ENCODE data around the gene ANXA9.

Gene ANXA9

GRCh38 chr1:150976401-150976821, 5.7 kb upstream of the ANXA9 start:
- no peak for DNase-seq

DNA sequence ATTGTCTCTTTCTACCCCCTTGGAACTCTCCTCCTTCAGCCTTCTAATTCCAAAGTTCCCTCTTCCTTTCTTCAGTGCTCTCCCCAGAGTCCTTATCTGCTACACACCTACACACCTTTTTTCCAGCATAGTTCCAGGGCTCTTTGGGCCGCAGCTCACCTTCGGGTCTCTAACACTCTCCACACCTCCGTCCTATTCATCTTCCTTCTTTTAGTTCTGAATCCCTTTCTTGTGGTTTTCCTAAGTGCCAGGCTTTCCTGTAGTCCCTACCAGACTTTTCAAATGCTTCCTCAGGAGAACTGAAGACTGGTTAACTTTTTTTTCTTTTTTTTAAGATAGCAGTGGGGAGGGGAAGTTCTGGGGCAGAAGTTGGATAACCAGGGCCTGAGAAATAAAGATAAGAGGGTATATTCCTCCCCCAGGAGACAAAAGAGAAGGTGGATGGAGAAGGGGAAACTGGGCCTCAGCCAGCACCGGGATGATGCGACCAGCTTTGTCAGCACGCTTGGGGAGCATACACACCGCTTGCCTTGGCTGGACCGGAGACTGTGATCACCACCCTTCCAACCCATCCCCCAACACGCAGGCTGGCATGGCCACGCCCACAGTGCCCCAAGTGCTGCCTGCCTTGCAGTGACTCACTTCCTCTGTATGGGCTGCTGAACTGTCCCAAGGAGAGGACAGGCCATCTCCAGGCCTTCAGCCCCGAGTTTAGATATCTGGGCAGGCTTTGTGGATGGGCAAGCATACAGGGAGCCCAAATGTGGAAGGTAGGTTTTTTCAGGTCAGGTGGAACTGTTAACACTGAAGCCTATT, 5.0 kb upstream of the ANXA9 start:
- peak; percentile 90 for DNase-seq

DNA sequence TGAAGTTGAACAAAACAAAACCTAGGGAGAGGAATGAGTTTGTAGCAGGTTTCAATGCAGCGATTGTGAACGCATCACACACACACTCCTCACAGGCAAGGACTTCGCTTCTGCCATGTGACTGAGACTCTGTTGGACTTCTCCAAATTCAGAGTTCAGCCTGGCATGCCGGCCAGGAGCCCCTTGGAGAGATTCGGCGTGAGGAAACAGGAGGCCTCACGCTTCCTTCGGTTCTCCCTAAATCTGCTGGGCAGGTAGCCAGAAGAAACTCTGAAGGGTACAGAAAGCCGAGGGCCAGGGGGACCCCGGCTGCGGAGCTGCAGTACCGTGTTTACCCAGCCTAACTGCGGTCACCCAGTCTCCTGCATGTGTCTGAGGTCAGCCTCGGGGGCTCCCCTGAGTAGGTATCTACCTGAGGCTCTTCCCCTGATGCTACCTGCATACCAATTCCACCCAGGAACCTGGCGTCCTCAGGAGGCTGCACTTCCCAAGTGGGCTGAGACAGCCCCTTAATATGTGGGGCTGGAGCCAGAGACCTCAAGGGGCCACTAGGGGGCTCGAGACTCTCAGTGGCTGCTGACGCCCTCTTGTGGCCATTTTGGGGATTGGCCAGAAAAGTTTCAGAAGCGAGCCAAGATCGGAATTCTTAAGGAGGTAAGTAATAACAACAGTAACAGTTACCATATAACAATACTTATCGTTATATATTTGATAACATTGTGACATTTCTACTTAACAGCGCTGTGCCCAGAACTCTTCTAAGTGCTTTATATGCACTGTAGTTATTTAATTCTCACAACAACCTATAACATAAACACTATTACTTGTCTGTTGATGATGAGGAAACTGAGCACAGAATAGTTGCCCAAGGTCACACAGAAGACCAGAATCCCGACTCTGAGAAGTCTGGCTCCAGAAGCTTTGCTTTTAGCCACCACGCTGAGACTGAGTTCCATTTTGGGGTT, 2.7 kb upstream of the ANXA9 start:
- DNase-seq, result peak; percentile 44

DNA sequence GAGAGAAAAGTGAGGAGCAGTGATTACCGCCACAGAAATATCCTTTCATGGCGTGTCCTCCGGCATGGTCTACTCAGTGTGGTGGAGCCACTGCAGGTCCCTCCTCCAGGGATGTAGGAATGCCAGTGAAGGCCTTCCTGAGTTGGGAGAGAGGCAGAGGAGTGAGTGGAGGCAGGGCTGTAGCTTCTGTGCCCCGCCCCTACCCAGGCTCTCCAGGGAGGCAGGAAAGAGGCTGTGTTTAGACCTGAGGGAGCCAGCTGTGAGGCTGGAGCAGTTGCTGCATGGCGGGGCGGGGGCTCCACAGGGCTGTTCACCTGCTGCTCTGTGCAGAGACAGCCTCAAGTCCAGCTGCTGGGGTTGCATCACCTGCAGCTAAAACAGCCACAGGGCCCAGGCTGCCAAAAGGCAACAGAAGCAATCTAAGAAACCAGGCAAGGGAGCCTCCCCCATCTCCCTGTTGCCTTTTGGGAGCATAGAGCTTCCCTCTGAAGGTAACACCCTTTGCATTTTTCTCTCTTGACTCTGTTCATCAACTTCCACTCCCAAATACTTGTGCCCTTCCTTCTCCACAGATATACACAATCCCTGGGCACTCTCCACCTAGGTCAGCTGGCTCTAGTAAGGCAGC, 801 bp upstream of the ANXA9 start:
- DNase-seq, result no peak

DNA sequence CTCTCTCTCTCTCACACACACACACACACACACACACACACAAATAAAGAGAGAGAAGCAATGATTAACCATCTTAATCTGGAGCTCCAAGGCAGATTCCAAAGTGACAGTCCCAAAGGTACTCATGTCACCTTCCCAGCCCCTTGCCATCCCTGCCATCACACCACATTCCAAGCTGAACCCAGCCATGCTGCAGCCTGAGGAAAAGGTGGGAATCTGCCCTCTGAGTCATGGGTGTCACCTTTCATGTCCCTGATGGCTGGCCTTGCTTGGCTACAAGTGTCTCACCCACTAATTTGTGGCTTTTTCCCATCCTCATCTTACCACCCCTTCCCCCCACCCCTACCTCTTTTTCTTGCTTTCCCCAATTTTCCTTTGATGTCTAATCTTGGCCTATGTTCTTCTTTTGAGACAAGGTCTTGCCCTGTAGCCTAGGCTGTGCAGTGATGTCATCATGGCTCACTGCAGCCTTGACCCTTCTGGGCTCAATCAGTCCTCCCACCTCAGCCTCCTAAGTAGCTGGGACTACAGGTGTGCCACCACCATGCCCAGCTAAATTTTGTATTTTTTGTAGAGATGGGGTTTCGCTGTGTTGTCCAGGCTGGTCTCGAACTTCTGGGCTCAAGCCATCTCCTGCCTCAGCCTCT, 3.2 kb downstream of the ANXA9 start:
- no peak for DNase-seq

- DNase-seq, result no peak
Observed at GRCh38 chr1:150987924-150988323, 5.8 kb downstream of the ANXA9 start.

- no peak for DNase-seq
Observed at GRCh38 chr1:150992626-150993025, 10.5 kb downstream of the ANXA9 start.

- no peak for DNase-seq
Observed at GRCh38 chr1:150994248-150994647, 12.2 kb downstream of the ANXA9 start.

DNA sequence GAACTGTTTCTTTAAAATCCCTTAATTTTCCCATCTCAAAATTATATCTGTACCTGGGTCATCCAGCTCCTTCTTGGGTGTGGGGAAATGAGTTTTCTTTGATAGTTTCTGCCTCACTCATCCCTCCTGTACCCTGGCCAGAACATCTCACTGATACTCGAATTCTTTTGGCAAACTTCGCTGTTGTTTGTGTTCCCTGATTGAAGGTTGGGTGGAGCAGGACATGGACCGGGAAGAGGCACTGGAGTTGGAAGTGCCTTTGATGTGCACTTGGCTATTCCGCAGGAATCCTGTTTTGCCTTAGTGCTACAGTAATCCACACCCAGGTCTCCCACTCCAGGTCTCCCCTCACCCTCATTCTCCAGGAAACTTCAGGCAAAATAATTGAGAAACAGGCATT, 13.4 kb downstream of the ANXA9 start:
- DNase-seq, result no peak

DNA sequence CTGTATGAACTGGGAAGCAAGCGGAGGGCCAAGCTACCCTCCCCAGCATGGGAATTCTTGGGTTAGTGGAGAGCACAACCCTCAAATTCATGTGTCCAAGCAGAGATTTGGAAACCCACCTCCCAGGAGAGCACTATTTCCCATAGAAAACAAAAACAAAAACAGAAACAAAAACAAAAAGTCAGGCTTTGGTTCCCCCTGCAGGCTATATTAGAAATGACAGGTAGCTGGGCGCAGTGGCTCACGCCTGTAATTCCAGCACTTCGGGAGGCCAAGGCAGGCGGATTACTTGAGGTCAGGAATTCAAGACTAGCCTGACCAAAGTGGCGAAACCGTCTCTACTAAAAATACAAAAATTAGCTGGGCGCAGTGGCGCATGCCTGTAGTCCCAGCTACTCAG, 13.8 kb downstream of the ANXA9 start:
- DNase-seq, result no peak

DNA sequence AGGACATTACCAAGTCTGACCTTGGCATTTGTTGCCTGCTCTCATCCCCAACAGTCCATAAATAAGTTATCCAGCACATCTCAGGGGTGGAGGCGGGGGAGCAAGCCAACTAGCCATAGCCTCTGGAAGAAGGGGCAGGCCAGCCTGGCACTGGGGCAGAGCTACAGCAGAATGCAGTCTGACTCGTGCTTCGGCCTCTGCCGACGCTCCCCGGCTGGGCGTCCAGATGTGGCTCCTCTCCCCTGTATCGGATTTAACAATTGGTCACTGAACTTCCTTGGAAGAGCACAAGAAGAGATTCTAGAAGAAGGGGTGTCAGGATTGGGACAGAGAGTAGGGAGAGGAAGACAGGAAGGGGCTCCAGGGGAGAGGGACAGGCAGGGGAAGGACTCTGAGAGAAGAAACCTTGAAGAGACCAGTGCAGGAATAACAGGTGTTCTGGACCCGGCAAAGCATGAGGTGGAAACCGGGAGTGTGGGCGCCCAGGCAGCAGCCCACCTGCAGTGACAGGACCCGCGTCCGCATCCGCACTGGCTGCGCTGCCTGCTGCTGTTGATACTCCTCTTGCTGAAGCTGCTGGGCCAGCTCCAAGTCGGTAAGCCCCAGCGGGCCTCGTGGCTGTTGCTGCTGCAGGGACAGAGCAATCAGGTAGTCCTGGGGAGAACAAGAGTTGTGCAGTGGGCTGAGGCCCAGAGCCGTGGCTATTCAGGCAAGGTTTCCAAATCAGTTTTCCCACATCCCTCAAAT, 15.2 kb downstream of the ANXA9 start:
- no peak for DNase-seq

GRCh38 chr1:150997949-150998348, 15.9 kb downstream of the ANXA9 start:
- DNase-seq, result no peak

DNA sequence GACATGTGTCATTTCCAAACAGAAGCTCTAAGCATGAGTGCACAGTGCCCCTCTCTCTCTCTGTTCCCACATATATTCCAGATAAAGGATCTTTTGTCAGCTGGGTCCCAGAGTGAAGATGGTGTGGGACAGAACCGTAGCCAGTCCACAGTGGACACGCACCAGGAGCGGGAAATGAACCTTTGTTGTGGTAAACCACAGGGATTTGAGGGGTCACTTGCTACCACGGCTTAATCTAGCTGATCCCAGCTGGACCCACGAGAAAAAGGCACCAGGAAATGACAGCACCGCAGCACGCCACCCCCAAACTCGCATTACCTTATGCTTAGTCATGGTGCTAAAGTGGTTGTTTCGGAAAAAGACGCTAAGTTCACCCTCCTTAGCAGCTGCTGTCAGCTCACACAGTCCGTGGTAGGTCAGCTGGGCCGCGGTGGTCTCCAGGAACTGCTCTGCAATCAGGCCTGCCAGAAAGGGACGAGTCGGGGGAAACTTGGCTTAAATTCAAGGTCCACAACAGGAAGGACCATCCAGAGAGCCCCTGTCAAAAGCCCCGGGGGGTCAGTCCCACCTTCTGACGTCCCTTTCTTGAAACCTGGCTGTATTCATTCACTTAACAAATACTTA, 17.1 kb downstream of the ANXA9 start:
- peak; percentile 46 for DNase-seq

DNA sequence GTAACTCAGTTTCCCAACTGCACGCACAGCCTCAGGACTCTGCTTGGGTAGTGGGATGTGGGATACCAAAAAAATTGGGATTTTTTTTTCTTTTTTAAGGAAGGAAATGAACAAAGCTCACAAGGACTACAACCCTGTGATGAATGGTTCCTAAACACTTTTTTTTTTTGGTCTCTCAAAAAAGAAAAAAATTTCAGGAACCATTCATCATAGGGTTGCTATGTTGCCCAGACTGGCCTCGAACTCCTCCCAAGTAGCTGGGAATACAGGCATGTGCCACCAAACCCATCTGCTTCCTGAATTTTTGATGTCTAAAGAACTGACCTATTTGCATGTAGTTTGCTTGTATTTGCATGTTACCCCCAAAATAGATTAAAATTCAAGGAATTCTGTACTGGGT, 17.8 kb downstream of the ANXA9 start:
- DNase-seq, result no peak

DNA sequence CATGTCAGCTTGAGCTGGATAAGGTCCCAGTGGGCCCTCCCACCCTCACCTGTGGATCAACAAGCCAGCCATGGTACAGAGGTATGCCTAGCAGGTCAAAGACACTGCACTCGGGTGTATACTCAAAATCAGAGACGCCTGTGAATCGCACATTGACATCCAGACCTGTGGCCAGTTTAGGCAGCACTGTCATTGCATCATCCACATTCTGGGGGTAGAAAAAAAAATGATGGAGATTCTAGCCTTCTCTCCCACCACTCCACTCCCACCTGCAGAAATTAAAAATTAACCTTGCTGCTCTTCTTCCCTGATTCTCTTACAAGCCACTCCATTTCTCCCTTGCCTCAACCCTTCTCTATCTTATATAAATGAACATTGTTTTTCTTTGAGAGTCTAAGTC, 18.3 kb downstream of the ANXA9 start:
- DNase-seq, result no peak

DNA sequence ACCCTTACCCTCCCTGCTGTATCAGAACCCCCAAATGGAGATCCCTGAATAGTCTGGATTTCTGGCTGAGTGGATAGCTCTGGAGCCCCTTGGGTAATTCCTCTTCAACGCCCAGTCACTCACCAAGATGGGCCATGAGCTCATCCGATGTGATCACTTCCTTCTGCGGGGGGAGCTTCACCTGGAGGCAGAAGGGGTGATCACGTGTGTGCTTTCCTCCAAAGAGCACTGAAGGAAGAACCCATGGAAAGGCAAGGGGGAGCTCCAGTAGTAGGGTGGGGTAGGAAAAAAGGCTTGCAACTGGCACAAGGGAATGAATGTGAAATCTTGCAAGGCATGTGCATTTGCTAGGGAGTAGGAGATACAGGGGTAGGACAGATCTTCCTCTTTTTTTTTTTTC, 19.5 kb downstream of the ANXA9 start:
- DNase-seq, result peak; percentile 6

- no peak for DNase-seq
Observed at GRCh38 chr1:151002051-151002450, 20.0 kb downstream of the ANXA9 start.

GRCh38 chr1:151002611-151003010, 20.5 kb downstream of the ANXA9 start:
- no peak for DNase-seq

DNA sequence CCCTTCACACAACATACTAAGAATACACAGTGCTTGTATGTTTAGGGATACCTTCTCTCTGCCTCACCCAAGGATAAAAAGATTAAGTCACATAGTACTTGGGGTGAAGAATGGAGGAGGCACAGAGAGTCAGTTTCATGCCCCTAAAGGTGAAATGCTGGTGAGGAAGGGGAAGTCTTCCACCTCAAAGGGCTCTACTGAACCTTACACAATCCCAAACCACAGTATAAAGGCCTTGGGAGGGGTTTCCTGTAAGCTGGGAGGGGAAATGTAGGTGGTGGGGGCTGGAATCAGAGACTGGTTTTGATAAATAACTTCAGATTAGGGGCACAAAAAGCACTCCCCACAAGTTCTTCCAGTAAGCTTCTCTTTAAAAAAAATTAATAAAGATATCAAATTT, 21.1 kb downstream of the ANXA9 start:
- DNase-seq, result peak; percentile 66

GRCh38 chr1:151005729-151006319, 23.7 kb downstream of the ANXA9 start:
- peak; percentile 6 for DNase-seq

GRCh38 chr1:151006327-151007052, 24.4 kb downstream of the ANXA9 start, which contains the start of gene MINDY1:
Gene MINDY1, minus strand, starts transcription at chr1:151006902. Its CDS starts 4,285 bp downstream, at chr1:151002617.
- peak; percentile 66 for DNase-seq

Data from GF-D8 (cell line).